ENCODE measurements around the gene ASRGL1.

DNA sequence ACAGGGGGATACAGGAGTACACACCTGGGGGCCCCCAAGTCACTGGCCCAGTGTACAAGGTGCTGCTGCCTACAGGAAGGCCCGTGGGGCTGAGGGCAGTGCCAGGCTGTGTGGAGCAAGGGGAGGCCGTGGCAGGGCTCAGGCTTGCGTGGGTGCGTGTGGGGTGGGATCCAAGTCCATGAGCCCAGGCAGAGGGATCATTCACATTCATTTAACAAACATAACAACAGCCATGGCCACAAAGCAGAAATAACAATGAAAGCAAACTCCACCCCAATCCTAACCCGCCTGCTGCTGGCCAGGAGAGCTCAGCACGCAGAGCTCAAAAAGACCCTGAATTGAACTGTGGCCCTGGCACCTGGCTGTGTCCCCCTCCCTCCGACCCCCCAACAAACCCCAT is 64.6 kb downstream of the ASRGL1 start:
- TF ChIP-seq, protein P1, sequence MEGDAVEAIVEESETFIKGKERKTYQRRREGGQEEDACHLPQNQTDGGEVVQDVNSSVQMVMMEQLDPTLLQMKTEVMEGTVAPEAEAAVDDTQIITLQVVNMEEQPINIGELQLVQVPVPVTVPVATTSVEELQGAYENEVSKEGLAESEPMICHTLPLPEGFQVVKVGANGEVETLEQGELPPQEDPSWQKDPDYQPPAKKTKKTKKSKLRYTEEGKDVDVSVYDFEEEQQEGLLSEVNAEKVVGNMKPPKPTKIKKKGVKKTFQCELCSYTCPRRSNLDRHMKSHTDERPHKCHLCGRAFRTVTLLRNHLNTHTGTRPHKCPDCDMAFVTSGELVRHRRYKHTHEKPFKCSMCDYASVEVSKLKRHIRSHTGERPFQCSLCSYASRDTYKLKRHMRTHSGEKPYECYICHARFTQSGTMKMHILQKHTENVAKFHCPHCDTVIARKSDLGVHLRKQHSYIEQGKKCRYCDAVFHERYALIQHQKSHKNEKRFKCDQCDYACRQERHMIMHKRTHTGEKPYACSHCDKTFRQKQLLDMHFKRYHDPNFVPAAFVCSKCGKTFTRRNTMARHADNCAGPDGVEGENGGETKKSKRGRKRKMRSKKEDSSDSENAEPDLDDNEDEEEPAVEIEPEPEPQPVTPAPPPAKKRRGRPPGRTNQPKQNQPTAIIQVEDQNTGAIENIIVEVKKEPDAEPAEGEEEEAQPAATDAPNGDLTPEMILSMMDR (conservative IDR thresholded peaks at IDR 0.05; ENCODE audit: low read depth, low read length), result no peak
- no peak for TF ChIP-seq EZH2 (IDR thresholded peaks at IDR 0.05; ENCODE audit: low read length, unreplicated experiment)

Measured in PC-3 (cell line).